CD8-positive, alpha-beta memory T cell (primary cell): ENCODE results near the gene BRPF1. TPM values are rescaled to one million over a fixed set of nuclear protein-coding genes. Genes with fewer than 3 reads are reported as not detected.

Experiments
- CTCF ChIA-PET: fragments of 350-600 bp; sonication (Branson Sonifier 250); formaldehyde crosslinking; loops from one replicate; lab custom pipeline; 2021; ENCODE audit warnings: antibody characterized with exemption; lab: Charles Lee
- POLR2A ChIA-PET: fragments of 350-600 bp; sonication (Branson Sonifier 250); formaldehyde crosslinking; loops from one replicate; lab custom pipeline; 2021; ENCODE audit warnings: antibody characterized with exemption; lab: Charles Lee
- DNase-seq, 5 donors: peaks; one replicate each; pipeline versions ENCODE4 v3.0.0 to v3.0.0-alpha.2; 2020 to 2022; ENCODE audit warnings: mixed read lengths in 1 of 5
- H3K27ac ChIP-seq: one replicate; pipeline ENCODE4 v1.7.0; 2013; ENCODE audit warnings: low read depth, mild to moderate bottlenecking, low read length, moderate library complexity
- H3K27me3 ChIP-seq: 2 replicates; pipeline ENCODE4 v1.7.0; 2013; ENCODE audit warnings: low read length, mild to moderate bottlenecking; ENCODE audit not compliant: insufficient read depth, poor library complexity, severe bottlenecking
- H3K36me3 ChIP-seq: 2 replicates; pipeline ENCODE4 v1.7.0; 2013; ENCODE audit warnings: mild to moderate bottlenecking, low read length, moderate library complexity; ENCODE audit not compliant: insufficient read depth
- H3K4me1 ChIP-seq: 2 replicates; pipeline ENCODE4 v1.7.0; 2013; ENCODE audit warnings: mild to moderate bottlenecking, low read length, moderate library complexity; ENCODE audit not compliant: insufficient read depth
- H3K4me3 ChIP-seq: 2 replicates; pipeline ENCODE4 v1.7.0; 2013; ENCODE audit warnings: mild to moderate bottlenecking, low read length
- H3K9me3 ChIP-seq: 2 replicates; pipeline ENCODE4 v1.7.0; 2013; ENCODE audit warnings: mild to moderate bottlenecking, low read length
- H3K27ac Mint-ChIP-seq, 8 donors: one replicate each; pipeline ENCODE4 v1.8.0; 2020 to 2021; ENCODE audit warnings: mixed read lengths in 8 of 8, mild to moderate bottlenecking in 6 of 8, inconsistent platforms in 3 of 8, moderate library complexity in 3 of 8
- H3K27me3 Mint-ChIP-seq, 2 donors: one replicate each; pipeline ENCODE4 v1.8.0; 2020 to 2021; ENCODE audit warnings: mixed read lengths in 2 of 2, mild to moderate bottlenecking in 1 of 2, moderate library complexity in 1 of 2
- H3K36me3 Mint-ChIP-seq, 3 donors: one replicate each; pipeline ENCODE4 v1.8.0; 2020 to 2021; ENCODE audit warnings: mixed read lengths in 3 of 3, inconsistent platforms in 1 of 3, mild to moderate bottlenecking in 1 of 3
- H3K4me1 Mint-ChIP-seq, 3 donors: one replicate each; pipeline ENCODE4 v1.8.0; 2020 to 2021; ENCODE audit warnings: mixed read lengths in 3 of 3, inconsistent platforms in 1 of 3, mild to moderate bottlenecking in 1 of 3
- H3K4me3 Mint-ChIP-seq, 7 donors: one replicate each; pipeline ENCODE4 v1.8.0; 2020 to 2021; ENCODE audit warnings: mixed read lengths in 7 of 7, mild to moderate bottlenecking in 6 of 7, moderate library complexity in 4 of 7, inconsistent platforms in 2 of 7
- H3K9me3 Mint-ChIP-seq, 5 donors: one replicate each; pipeline ENCODE4 v1.8.0; 2020 to 2022; ENCODE audit warnings: mixed read lengths in 5 of 5, mild to moderate bottlenecking in 3 of 5, moderate library complexity in 2 of 5, inconsistent platforms in 1 of 5
- polyA plus RNA-seq: library from polyadenylated mRNA; unstranded; fragments of 300-500 nt; fragmentation: Illumina TruSeq; gene quantifications from one replicate; pipeline ENCODE4 v1.2.3, GENCODE V29; 2021
- total RNA-seq, 2 experiments: library from RNA; stranded (reverse); gene quantifications; one replicate each; pipeline ENCODE4 v1.2.3, GENCODE V29; 2021

Gene BRPF1
- total and polyA plus RNA-seq, 3 experiments from 2014 or later, result 27.0 to 50.2 (median 46.8) TPM

DNA sequence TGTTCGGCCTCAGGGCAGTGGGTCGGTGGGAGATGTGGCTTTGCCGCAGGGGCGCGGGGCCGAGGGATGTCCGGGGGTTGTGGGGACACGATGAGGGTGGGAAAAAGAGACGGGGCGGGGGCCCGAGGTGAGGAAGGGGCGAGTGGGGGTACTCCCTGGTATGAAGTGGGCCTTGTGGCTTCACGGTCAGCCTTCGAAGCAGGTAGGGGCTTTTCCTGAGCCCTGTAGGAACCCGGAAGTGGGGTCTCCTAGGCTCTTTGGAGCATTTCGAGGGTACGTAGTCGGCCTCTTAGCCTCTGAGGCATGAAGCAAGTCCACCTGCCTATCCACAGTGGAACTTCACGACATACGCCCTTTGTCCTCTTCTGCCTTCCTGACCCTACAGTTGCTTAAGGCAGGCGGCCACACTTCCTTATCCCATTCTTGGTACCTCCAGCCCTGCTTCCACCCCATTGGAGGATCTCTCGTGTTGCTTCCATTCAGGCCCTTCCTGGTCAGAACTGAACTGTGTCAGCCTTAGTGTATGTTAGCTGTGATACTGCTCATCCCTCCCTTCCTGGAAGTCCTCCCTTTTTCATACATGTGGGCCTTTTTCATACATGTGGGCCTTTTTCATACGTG, 61.7 kb downstream of the BRPF1 start:
- Histone ChIP-seq H3K36me3 (peaks cover 29% of the 10 kb centered on the region), H3K9me3 (no peaks in the 10 kb centered on the region), H3K27ac (peak overlapping the region; percentile 97), H3K27me3 (no peaks in the 10 kb centered on the region), H3K4me3 (peak overlapping the region; percentile 88), H3K4me1 (peaks cover 52% of the 10 kb centered on the region)
- Mint-ChIP-seq H3K27ac (peak overlapping the region; percentile 90 to 100 (median 99)), H3K4me3 (peak overlapping the region; percentile 95 to 99 (median 97)), H3K9me3 (no peaks in the 10 kb centered on the region), H3K36me3 (peaks cover 8 to 69% (median 18%) of the 10 kb centered on the region in 3 donors), H3K4me1 (peaks cover 54 to 76% (median 68%) of the 10 kb centered on the region in 3 donors), H3K27me3 (peaks cover 0 to 1% of the 10 kb centered on the region in 2 donors)
- peak in 1 of 5 donors; percentile 28 for DNase-seq
- ChIA-PET POLR2A (interaction anchor here (0.6 to 3.0 kb wide), 19 partner anchors 12 to 455 kb away, joined by 3 to 37 read pairs (median 5); partner anchors contain the start of genes BRPF1, CAMK1, CRELD1 and JAGN1), CTCF (interaction anchor here (0.7 to 1.2 kb wide), 13 partner anchors 8 to 528 kb away, joined by 3 to 8 read pairs (median 4); partner anchors contain the start of genes CRELD1, OGG1, SEC13 and TTLL3)

DNA sequence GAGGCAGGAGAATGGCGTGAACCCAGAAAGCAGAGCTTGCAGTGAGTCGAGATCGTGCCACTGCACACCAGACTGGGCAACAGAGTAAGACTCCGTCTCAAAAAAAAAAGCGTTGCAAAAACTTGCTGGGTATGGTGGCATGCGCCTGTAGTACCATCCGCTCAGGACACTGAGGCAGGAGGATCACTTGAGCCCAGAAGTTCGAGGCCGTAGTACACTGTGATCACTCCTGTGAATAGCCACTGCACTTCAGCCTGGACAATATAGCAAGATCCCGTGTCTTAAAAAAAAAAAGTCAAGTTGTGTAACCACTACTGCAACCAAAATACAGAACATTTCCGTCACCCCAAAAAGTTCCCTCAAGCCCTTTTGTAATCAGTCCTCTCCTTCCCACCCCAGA, 62.9 kb downstream of the BRPF1 start:
- Histone ChIP-seq H3K36me3 (peaks cover 33% of the 10 kb centered on the region), H3K9me3 (no peaks in the 10 kb centered on the region), H3K4me1 (peaks cover 52% of the 10 kb centered on the region), H3K27ac (no peak overlapping the region), H3K4me3 (no peak overlapping the region), H3K27me3 (no peaks in the 10 kb centered on the region)
- ChIA-PET CTCF (no interaction called here), POLR2A (no interaction called here)
- peaks cover 53 to 76% (median 70%) of the 10 kb centered on the region in 3 donors for H3K4me1 Mint-ChIP-seq
- H3K4me3 Mint-ChIP-seq, result peak overlapping the region; percentile 76 to 99 (median 97)
- peak overlapping the region in 7 of 8 donors; percentile 44 to 99 (median 80) for H3K27ac Mint-ChIP-seq
- H3K9me3 Mint-ChIP-seq, result no peaks in the 10 kb centered on the region
- DNase-seq, result no peak
- peaks cover 8 to 71% (median 17%) of the 10 kb centered on the region in 3 donors for H3K36me3 Mint-ChIP-seq
- peaks cover 0 to 1% of the 10 kb centered on the region in 2 donors for H3K27me3 Mint-ChIP-seq

DNA sequence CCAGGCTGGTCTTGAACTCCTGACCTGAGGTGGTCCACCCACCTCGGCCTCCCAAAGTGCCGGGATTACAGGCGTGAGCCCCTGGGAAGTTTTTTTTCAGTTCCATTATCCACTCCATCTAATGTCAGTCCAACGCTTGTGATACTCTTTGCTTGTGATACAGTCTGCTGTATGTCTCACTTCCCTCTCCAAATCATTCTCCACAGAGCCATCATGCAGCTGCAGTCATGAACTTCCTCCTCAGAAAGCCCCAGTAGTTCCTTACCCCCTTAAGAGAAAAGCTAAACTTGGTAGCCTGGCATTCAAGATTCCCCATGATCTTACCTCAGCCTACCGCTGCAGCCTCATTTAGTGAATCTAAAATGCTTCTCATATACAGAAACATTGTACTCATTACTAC, 63.7 kb downstream of the BRPF1 start:
- H3K4me3 Mint-ChIP-seq, result peak overlapping the region; percentile 49 to 98 (median 81)
- Histone ChIP-seq H3K36me3 (peaks cover 33% of the 10 kb centered on the region), H3K4me3 (no peak overlapping the region), H3K4me1 (peaks cover 49% of the 10 kb centered on the region), H3K9me3 (no peaks in the 10 kb centered on the region), H3K27ac (no peak overlapping the region), H3K27me3 (no peaks in the 10 kb centered on the region)
- H3K4me1 Mint-ChIP-seq, result peaks cover 54 to 79% (median 64%) of the 10 kb centered on the region in 3 donors
- CTCF ChIA-PET, result interaction anchor here (2.2 kb wide), 1 partner anchor 13 kb away, joined by 4 read pairs; no protein-coding TSS in a partner anchor
- H3K9me3 Mint-ChIP-seq, result no peaks in the 10 kb centered on the region
- no peak for DNase-seq
- POLR2A ChIA-PET, result no interaction called here
- peaks cover 0 to 1% of the 10 kb centered on the region in 2 donors for H3K27me3 Mint-ChIP-seq
- H3K36me3 Mint-ChIP-seq, result peaks cover 8 to 71% (median 19%) of the 10 kb centered on the region in 3 donors
- peak overlapping the region; percentile 49 to 96 (median 78) for H3K27ac Mint-ChIP-seq

DNA sequence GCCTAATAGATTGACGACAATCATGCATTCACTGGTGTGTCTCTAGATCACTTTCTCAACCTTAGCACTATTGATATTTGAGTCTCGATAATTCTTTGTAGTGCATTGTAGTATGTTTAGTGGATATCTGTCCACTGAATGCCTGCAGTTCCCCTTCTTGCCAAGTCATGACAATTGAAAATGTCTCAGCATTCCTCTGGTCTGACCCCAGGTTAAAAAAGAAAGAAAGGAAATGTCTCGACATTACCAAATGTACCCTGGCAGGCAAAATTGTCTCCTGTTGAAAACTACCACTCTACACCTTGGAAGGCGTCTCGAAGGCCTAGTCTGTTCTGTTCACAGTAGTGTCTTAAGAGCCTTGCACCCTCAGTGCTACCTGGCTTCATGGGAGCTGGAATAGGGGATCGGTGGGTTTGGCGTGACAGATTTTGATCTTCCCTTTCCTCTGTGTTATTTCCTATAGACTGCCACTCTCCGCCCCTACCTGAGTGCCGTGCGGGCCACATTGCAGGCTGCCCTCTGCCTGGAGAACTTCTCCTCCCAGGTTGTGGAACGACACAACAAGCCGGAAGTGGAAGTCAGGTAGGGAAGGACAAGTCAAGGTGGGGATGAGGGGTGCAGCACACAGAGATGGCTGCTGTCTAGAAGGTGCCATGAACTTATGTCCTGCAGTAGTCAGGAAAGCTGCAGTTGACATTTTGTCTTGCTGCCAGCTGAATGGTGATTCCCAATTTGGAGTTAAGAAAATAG, 65.8 kb downstream of the BRPF1 start:
- Histone ChIP-seq H3K9me3 (no peaks in the 10 kb centered on the region), H3K4me3 (no peak overlapping the region), H3K27ac (no peak overlapping the region), H3K36me3 (peaks cover 45% of the 10 kb centered on the region), H3K4me1 (peaks cover 32% of the 10 kb centered on the region), H3K27me3 (no peaks in the 10 kb centered on the region)
- H3K9me3 Mint-ChIP-seq, result no peaks in the 10 kb centered on the region
- H3K27me3 Mint-ChIP-seq, result peaks cover 0 to 1% of the 10 kb centered on the region in 2 donors
- peak overlapping the region in 1 of 7 donors; percentile 48 for H3K4me3 Mint-ChIP-seq
- H3K4me1 Mint-ChIP-seq, result peaks cover 39 to 60% (median 45%) of the 10 kb centered on the region in 3 donors
- CTCF ChIA-PET, result interaction anchor here (0.6 to 1.5 kb wide), 3 partner anchors 10 to 131 kb away, joined by 3 to 4 read pairs (median 3); no protein-coding TSS in a partner anchor
- DNase-seq, result no peak
- POLR2A ChIA-PET, result interaction anchor here (0.7 kb wide), 1 partner anchor 38 kb away, joined by 7 read pairs; no protein-coding TSS in a partner anchor
- peaks cover 8 to 79% (median 16%) of the 10 kb centered on the region in 3 donors for H3K36me3 Mint-ChIP-seq
- peak overlapping the region in 4 of 8 donors; percentile 2 to 63 (median 48) for H3K27ac Mint-ChIP-seq

Other genes with a start within 250 kb of the BRPF1 start
- not detected for gene LHFPL4, start 177.9 kb upstream of the BRPF1 start, total RNA-seq
- 0.05 TPM for gene LHFPL4, start 177.9 kb upstream of the BRPF1 start, polyA plus RNA-seq
- 10 to 100 TPM; 53.1 to 54.3 TPM for gene MTMR14, start 82.2 kb upstream of the BRPF1 start, total RNA-seq
- gene MTMR14, start 82.2 kb upstream of the BRPF1 start, polyA plus RNA-seq, result 62.9 TPM
- gene CPNE9, start 27.9 kb upstream of the BRPF1 start, total RNA-seq, result under 1 TPM in 1 of 2 experiments, not detected in 1; 0.16 TPM
- gene CPNE9, start 27.9 kb upstream of the BRPF1 start, polyA plus RNA-seq, result not detected
- 10 to 100 TPM; 30.5 to 32.1 TPM for gene OGG1, start 18.2 kb downstream of the BRPF1 start, total RNA-seq
- gene OGG1, start 18.2 kb downstream of the BRPF1 start, polyA plus RNA-seq, result 25.8 TPM
- 10 to 100 TPM; 27.0 to 27.4 TPM for gene CAMK1, start 38.2 kb downstream of the BRPF1 start, total RNA-seq
- gene CAMK1, start 38.2 kb downstream of the BRPF1 start, polyA plus RNA-seq, result 2.9 TPM
- 10 to 100 TPM; 57.0 to 58.8 TPM for gene TADA3, start 60.7 kb downstream of the BRPF1 start, total RNA-seq
- 64.4 TPM for gene TADA3, start 60.7 kb downstream of the BRPF1 start, polyA plus RNA-seq
- 100 to 1,000 TPM; 309 to 319 TPM for gene ARPC4, start 61.3 kb downstream of the BRPF1 start, total RNA-seq
- gene ARPC4, start 61.3 kb downstream of the BRPF1 start, polyA plus RNA-seq, result 277 TPM
- 10 to 100 TPM; 18.8 to 19.1 TPM for gene TTLL3, start 78.5 kb downstream of the BRPF1 start, total RNA-seq
- gene TTLL3, start 78.5 kb downstream of the BRPF1 start, polyA plus RNA-seq, result 3.8 TPM
- 10 to 100 TPM; 74.3 to 77.6 TPM for gene RPUSD3, start 112.3 kb downstream of the BRPF1 start, total RNA-seq
- 51.8 TPM for gene RPUSD3, start 112.3 kb downstream of the BRPF1 start, polyA plus RNA-seq
- gene CIDEC, start 148.5 kb downstream of the BRPF1 start, total RNA-seq, result not detected
- not detected for gene CIDEC, start 148.5 kb downstream of the BRPF1 start, polyA plus RNA-seq
- gene JAGN1, start 158.9 kb downstream of the BRPF1 start, total RNA-seq, result 10 to 100 TPM; 55.5 to 59.0 TPM
- 44.4 TPM for gene JAGN1, start 158.9 kb downstream of the BRPF1 start, polyA plus RNA-seq
- gene IL17RE, start 171.1 kb downstream of the BRPF1 start, total RNA-seq, result 1 to 10 TPM in 1 of 2 experiments, under 1 TPM in 1; 0.47 to 1.2 TPM
- 1.2 TPM for gene IL17RE, start 171.1 kb downstream of the BRPF1 start, polyA plus RNA-seq
- gene IL17RC, start 185.4 kb downstream of the BRPF1 start, total RNA-seq, result under 1 TPM; 0.20 to 0.31 TPM
- gene IL17RC, start 185.4 kb downstream of the BRPF1 start, polyA plus RNA-seq, result 11.0 TPM
- 10 to 100 TPM; 14.0 to 16.0 TPM for gene CRELD1, start 202.1 kb downstream of the BRPF1 start, total RNA-seq
- 24.5 TPM for gene CRELD1, start 202.1 kb downstream of the BRPF1 start, polyA plus RNA-seq
- gene PRRT3, start 220.7 kb downstream of the BRPF1 start, total RNA-seq, result 10 to 100 TPM; 12.1 to 12.3 TPM
- gene PRRT3, start 220.7 kb downstream of the BRPF1 start, polyA plus RNA-seq, result 5.4 TPM